Liver (tissue), 3 donors: ENCODE measurements around the gene ZIC2.

Experiments
- FOXA1 ChIP-seq: IDR thresholded peaks from 2 replicates; pipeline ENCODE4 v1.6.1; 2016; ENCODE audit warnings: antibody characterized with exemption
- JUND ChIP-seq, 2 donors: IDR thresholded peaks; 2 replicates each; pipeline ENCODE4 v1.6.1; 2016; ENCODE audit warnings: antibody characterized with exemption in 2 of 2
- NR2F2 ChIP-seq: IDR thresholded peaks from 2 replicates; pipeline ENCODE4 v1.6.1; 2016; ENCODE audit warnings: antibody characterized with exemption
- RAD21 ChIP-seq, 2 donors: IDR thresholded peaks; 2 replicates each; pipeline ENCODE4 v1.6.1; 2016; ENCODE audit warnings: antibody characterized with exemption in 2 of 2, mild to moderate bottlenecking in 2 of 2
- TAF1 ChIP-seq: conservative IDR thresholded peaks from 2 replicates; pipeline ENCODE4 v1.6.1; 2016; ENCODE audit warnings: antibody characterized with exemption, mild to moderate bottlenecking
- YY1 ChIP-seq: IDR thresholded peaks from 2 replicates; pipeline ENCODE4 v1.6.1; 2016; ENCODE audit warnings: antibody characterized with exemption, mild to moderate bottlenecking
- TF ChIP-seq, protein P1 (sequence below): IDR thresholded peaks from 2 replicates; pipeline ENCODE4 v1.6.1; 2016; ENCODE audit warnings: antibody characterized with exemption
- TF ChIP-seq, protein P2 (sequence below): fragments of 150-350 bp; IDR thresholded peaks from 2 replicates; pipeline ENCODE4 v1.5.1; 2017; ENCODE audit warnings: improper control_type of control experiment, low read depth, low read length; ENCODE audit not compliant: missing input control
- TF ChIP-seq, protein P3 (sequence below): IDR thresholded peaks from 2 replicates; pipeline ENCODE4 v1.6.1; 2016; ENCODE audit warnings: antibody characterized with exemption
- TF ChIP-seq, protein P4 (sequence below): IDR thresholded peaks from 2 replicates; pipeline ENCODE4 v1.6.1; 2016; ENCODE audit warnings: antibody characterized with exemption
- TF ChIP-seq, protein P5 (sequence below): IDR thresholded peaks from 2 replicates; pipeline ENCODE4 v1.6.1; 2016; ENCODE audit warnings: antibody characterized with exemption, mild to moderate bottlenecking
- donor health status: healthy.
- donor health status: healthy.

DNA sequence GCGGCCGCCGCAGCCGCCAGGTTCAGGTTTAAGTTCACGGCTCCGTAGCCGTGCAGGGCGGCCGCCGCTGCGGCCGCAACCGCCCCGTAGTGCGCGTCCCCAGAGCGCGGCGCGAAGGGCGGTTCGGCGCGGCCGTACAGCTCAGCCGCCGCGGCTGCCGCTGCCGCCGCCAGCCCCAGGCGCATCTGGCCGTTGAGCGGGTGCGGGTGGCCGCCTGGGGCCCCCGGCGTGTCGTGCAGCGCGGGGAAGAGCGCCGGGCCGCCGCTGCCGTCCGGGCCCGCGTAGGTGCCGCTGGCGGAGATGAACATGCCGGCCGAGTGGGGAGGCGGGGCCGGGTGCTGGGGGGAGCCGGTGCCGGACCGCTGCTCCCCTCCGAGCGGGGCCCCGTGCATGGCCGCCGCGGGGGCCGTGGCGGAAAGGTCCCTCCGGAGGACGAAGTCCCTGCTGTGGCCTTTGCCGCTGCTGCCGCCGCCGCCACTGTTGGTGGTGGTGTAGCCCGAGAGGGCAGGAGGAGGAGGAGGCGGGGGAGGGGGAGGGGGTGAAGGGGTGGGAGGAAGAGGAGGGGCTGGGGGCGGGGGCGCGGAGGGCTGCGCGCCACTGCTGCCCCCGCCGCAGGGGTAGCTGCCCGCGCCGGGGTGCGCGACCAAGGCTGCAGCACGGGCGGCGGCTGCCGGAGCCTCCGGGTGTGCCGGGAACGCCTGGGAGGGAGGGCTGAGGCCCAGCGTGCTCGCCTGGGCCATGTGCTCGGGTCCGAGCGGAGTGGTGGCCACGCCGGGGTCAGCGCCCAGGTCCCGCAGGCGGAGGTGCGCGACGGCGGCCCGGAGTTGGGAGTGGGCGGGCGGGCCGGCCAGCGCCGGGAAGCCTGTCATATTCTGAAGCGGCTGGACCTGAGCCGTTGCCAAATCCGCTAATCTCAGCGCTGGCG, 10.7 kb upstream of the ZIC2 start:
- TF ChIP-seq, protein P1, sequence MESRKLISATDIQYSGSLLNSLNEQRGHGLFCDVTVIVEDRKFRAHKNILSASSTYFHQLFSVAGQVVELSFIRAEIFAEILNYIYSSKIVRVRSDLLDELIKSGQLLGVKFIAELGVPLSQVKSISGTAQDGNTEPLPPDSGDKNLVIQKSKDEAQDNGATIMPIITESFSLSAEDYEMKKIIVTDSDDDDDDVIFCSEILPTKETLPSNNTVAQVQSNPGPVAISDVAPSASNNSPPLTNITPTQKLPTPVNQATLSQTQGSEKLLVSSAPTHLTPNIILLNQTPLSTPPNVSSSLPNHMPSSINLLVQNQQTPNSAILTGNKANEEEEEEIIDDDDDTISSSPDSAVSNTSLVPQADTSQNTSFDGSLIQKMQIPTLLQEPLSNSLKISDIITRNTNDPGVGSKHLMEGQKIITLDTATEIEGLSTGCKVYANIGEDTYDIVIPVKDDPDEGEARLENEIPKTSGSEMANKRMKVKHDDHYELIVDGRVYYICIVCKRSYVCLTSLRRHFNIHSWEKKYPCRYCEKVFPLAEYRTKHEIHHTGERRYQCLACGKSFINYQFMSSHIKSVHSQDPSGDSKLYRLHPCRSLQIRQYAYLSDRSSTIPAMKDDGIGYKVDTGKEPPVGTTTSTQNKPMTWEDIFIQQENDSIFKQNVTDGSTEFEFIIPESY: no peak
- TF ChIP-seq, protein P2, sequence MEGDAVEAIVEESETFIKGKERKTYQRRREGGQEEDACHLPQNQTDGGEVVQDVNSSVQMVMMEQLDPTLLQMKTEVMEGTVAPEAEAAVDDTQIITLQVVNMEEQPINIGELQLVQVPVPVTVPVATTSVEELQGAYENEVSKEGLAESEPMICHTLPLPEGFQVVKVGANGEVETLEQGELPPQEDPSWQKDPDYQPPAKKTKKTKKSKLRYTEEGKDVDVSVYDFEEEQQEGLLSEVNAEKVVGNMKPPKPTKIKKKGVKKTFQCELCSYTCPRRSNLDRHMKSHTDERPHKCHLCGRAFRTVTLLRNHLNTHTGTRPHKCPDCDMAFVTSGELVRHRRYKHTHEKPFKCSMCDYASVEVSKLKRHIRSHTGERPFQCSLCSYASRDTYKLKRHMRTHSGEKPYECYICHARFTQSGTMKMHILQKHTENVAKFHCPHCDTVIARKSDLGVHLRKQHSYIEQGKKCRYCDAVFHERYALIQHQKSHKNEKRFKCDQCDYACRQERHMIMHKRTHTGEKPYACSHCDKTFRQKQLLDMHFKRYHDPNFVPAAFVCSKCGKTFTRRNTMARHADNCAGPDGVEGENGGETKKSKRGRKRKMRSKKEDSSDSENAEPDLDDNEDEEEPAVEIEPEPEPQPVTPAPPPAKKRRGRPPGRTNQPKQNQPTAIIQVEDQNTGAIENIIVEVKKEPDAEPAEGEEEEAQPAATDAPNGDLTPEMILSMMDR: no peak
- TF ChIP-seq, protein P3, sequence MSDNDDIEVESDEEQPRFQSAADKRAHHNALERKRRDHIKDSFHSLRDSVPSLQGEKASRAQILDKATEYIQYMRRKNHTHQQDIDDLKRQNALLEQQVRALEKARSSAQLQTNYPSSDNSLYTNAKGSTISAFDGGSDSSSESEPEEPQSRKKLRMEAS: no peak
- TF ChIP-seq, protein P4, sequence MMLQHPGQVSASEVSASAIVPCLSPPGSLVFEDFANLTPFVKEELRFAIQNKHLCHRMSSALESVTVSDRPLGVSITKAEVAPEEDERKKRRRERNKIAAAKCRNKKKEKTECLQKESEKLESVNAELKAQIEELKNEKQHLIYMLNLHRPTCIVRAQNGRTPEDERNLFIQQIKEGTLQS: no peak
- TF ChIP-seq JUND (IDR thresholded peaks at IDR 0.05): no peak
- TF ChIP-seq, protein P5, sequence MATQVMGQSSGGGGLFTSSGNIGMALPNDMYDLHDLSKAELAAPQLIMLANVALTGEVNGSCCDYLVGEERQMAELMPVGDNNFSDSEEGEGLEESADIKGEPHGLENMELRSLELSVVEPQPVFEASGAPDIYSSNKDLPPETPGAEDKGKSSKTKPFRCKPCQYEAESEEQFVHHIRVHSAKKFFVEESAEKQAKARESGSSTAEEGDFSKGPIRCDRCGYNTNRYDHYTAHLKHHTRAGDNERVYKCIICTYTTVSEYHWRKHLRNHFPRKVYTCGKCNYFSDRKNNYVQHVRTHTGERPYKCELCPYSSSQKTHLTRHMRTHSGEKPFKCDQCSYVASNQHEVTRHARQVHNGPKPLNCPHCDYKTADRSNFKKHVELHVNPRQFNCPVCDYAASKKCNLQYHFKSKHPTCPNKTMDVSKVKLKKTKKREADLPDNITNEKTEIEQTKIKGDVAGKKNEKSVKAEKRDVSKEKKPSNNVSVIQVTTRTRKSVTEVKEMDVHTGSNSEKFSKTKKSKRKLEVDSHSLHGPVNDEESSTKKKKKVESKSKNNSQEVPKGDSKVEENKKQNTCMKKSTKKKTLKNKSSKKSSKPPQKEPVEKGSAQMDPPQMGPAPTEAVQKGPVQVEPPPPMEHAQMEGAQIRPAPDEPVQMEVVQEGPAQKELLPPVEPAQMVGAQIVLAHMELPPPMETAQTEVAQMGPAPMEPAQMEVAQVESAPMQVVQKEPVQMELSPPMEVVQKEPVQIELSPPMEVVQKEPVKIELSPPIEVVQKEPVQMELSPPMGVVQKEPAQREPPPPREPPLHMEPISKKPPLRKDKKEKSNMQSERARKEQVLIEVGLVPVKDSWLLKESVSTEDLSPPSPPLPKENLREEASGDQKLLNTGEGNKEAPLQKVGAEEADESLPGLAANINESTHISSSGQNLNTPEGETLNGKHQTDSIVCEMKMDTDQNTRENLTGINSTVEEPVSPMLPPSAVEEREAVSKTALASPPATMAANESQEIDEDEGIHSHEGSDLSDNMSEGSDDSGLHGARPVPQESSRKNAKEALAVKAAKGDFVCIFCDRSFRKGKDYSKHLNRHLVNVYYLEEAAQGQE: no peak
- no peak for TF ChIP-seq YY1
- TF ChIP-seq FOXA1: no peak
- TF ChIP-seq TAF1: no peak
- no peak for TF ChIP-seq RAD21 (IDR thresholded peaks at IDR 0.05)
- no peak for TF ChIP-seq NR2F2
